ENCODE data around the gene SRF. TPM values are rescaled to one million over a fixed set of nuclear protein-coding genes. Genes with fewer than 3 reads are reported as not detected.

Gene SRF
- total and polyA plus RNA-seq, 3 donors from 2014 or later = 28.4 to 39.2 (median 36.5) TPM

- 40 to 54% methylated on average over 4 to 6 of the region's 6 CpGs for WGBS, 2 donors
- peaks cover 52% of the 10 kb centered on the region for H3K4me1 ChIP-seq
- no peak overlapping the region for H3K4me3 ChIP-seq
- intact Hi-C loops (cut with DNase I; ENCODE audit: low total_unique reads) = no loop called here
- DNase-seq = no peak
- H3K27me3 ChIP-seq = no peaks in the 10 kb centered on the region
- no peak for TF ChIP-seq CTCF (IDR thresholded peaks at IDR 0.05)
- TF ChIP-seq POLR2A (IDR thresholded peaks at IDR 0.05) = no peak
- peak overlapping the region in 1 of 2 donors; percentile 24 for H3K27ac ChIP-seq
- H3K9me3 ChIP-seq = no peaks in the 10 kb centered on the region
- no peaks in the 10 kb centered on the region for H3K36me3 ChIP-seq (ENCODE audit: low read depth, missing control alignments)
Observed at GRCh38 chr6:43125119-43125518, 46.0 kb upstream of the SRF start.

- TF ChIP-seq POLR2A (IDR thresholded peaks at IDR 0.05) = no peak
- TF ChIP-seq CTCF (IDR thresholded peaks at IDR 0.05) = no peak
- H3K4me1 ChIP-seq = peaks cover 52% of the 10 kb centered on the region
- 33 to 40% methylated on average over 1 of the region's 1 CpG for WGBS, 2 donors
- H3K27me3 ChIP-seq = no peaks in the 10 kb centered on the region
- intact Hi-C loops (cut with DNase I; ENCODE audit: low total_unique reads) = no loop called here
- DNase-seq = no peak
- no peaks in the 10 kb centered on the region for H3K9me3 ChIP-seq
- H3K36me3 ChIP-seq (ENCODE audit: low read depth, missing control alignments) = no peaks in the 10 kb centered on the region
- H3K4me3 ChIP-seq = no peak overlapping the region
- peak overlapping the region in 1 of 2 donors; percentile 24 for H3K27ac ChIP-seq
Observed at GRCh38 chr6:43125555-43125954, 45.5 kb upstream of the SRF start.

GRCh38 chr6:43127180-43127579, 43.9 kb upstream of the SRF start:
- H3K36me3 ChIP-seq (ENCODE audit: low read depth, missing control alignments) = no peaks in the 10 kb centered on the region
- TF ChIP-seq CTCF (IDR thresholded peaks at IDR 0.05) (no peak), POLR2A (IDR thresholded peaks at IDR 0.05) (no peak)
- no peak overlapping the region for H3K4me3 ChIP-seq
- H3K4me1 ChIP-seq = peaks cover 50% of the 10 kb centered on the region
- H3K9me3 ChIP-seq = no peaks in the 10 kb centered on the region
- H3K27ac ChIP-seq = no peak overlapping the region
- no peaks in the 10 kb centered on the region for H3K27me3 ChIP-seq
- intact Hi-C loops (cut with DNase I; ENCODE audit: low total_unique reads) = no loop called here
- WGBS, 2 donors = 79 to 83% methylated on average over 12 of the region's 12 CpGs
- no peak for DNase-seq

GRCh38 chr6:43127877-43128276, 43.2 kb upstream of the SRF start:
- intact Hi-C loops (cut with DNase I; ENCODE audit: low total_unique reads) = no loop called here
- H3K27me3 ChIP-seq = no peaks in the 10 kb centered on the region
- no peak overlapping the region for H3K27ac ChIP-seq
- WGBS, 2 donors = 22 to 56% methylated on average over 11 of the region's 11 CpGs
- H3K4me1 ChIP-seq = peaks cover 52% of the 10 kb centered on the region
- no peak overlapping the region for H3K4me3 ChIP-seq
- H3K9me3 ChIP-seq = no peaks in the 10 kb centered on the region
- TF ChIP-seq CTCF (IDR thresholded peaks at IDR 0.05) = no peak
- peak; percentile 76 for DNase-seq
- no peaks in the 10 kb centered on the region for H3K36me3 ChIP-seq (ENCODE audit: low read depth, missing control alignments)

DNA sequence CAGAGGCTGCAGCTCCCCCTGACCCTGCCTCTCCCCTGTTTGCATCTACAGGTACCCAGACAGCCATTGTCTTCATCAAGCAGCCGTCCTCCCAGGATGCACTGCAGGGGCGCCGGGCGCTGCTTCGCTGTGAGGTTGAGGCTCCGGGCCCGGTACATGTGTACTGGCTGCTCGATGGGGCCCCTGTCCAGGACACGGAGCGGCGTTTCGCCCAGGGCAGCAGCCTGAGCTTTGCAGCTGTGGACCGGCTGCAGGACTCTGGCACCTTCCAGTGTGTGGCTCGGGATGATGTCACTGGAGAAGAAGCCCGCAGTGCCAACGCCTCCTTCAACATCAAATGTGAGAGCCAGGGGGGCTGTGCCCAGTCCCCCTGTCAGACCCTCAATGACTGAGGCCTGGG, 42.1 kb upstream of the SRF start:
- 49 to 55% methylated on average over 11 to 16 of the region's 16 CpGs for WGBS, 2 donors

More for the DNA sequence above, 42.1 kb upstream of the SRF start:
- no peak for TF ChIP-seq CTCF (IDR thresholded peaks at IDR 0.05)
- TF ChIP-seq POLR2A (IDR thresholded peaks at IDR 0.05) = no peak
- Histone ChIP-seq H3K27ac (no peak overlapping the region), H3K4me3 (no peak overlapping the region), H3K36me3 (ENCODE audit: low read depth, missing control alignments) (no peaks in the 10 kb centered on the region), H3K4me1 (peaks cover 46% of the 10 kb centered on the region), H3K27me3 (no peaks in the 10 kb centered on the region), H3K9me3 (no peaks in the 10 kb centered on the region)
- intact Hi-C loops (cut with DNase I; ENCODE audit: low total_unique reads) = no loop called here
- DNase-seq = no peak
